H1 (cell line): Measurements from ENCODE around the gene PPIL4. TPM values are rescaled to one million over a fixed set of nuclear protein-coding genes. Genes with fewer than 3 reads are reported as not detected.

Experiments used
- CTCF ChIA-PET: fragments of 300-600 bp; sonication (Branson Sonifier 250); formaldehyde crosslinking; loops from one replicate; lab custom pipeline; 2021; ENCODE audit not compliant: partially characterized antibody; lab: Charles Lee
- POLR2A ChIA-PET: fragments of 300-600 bp; sonication (Branson Sonifier 250); formaldehyde crosslinking; loops from one replicate; lab custom pipeline; 2021; ENCODE audit warnings: inconsistent platforms; ENCODE audit not compliant: partially characterized antibody; lab: Charles Lee
- DNase-seq, 2 experiments: peaks; one replicate each; pipeline versions ENCODE4 v3.0.0 to v3.0.0-alpha.2; 2010 to 2022; ENCODE audit warnings: low spot score in 2 of 2, low read depth in 1 of 2, mixed read lengths in 1 of 2
- FAIRE-seq: peaks from 2 replicates; lab custom pipeline; 2011; peaks lifted over from hg19 to GRCh38; lab: Jason Lieb, UNC
- H2AFZ ChIP-seq: 2 replicates; pipeline ENCODE4 v1.8.1; 2012; ENCODE audit warnings: low read length, inconsistent platforms
- H2AK5ac ChIP-seq: 2 replicates; pipeline ENCODE4 v1.6.1; 2013; ENCODE audit warnings: low read depth, low read length
- H2BK120ac ChIP-seq: replicated peaks from 2 replicates; pipeline ENCODE3; 2013; ENCODE audit warnings: low read depth, low read length, inconsistent platforms
- H2BK12ac ChIP-seq: 2 replicates; pipeline ENCODE4 v1.6.1; 2013; ENCODE audit warnings: low read depth, low read length
- H2BK15ac ChIP-seq: 2 replicates; pipeline ENCODE4 v1.6.1; 2013; ENCODE audit warnings: low read length
- H2BK20ac ChIP-seq: 2 replicates; pipeline ENCODE4 v1.6.1; 2013; ENCODE audit warnings: low read length
- H2BK5ac ChIP-seq: 2 replicates; pipeline ENCODE4 v1.6.1; 2013; ENCODE audit warnings: low read depth, low read length
- H3K14ac ChIP-seq: 2 replicates; pipeline ENCODE4 v1.6.1; 2013; ENCODE audit warnings: inconsistent platforms; ENCODE audit not compliant: insufficient read length
- H3K18ac ChIP-seq: 2 replicates; pipeline ENCODE4 v1.6.1; 2013; ENCODE audit warnings: low read length; ENCODE audit errors: extremely low read depth
- H3K23ac ChIP-seq: 2 replicates; pipeline ENCODE4 v1.6.1; 2013; ENCODE audit warnings: inconsistent platforms; ENCODE audit not compliant: insufficient read length
- H3K23me2 ChIP-seq: 2 replicates; pipeline ENCODE4 v1.6.1; 2013; ENCODE audit warnings: low read depth, low read length
- H3K27ac ChIP-seq: 2 replicates; pipeline ENCODE4 v1.6.1; 2011; ENCODE audit warnings: low read depth, low read length, inconsistent platforms
- H3K27me3 ChIP-seq, 4 experiments: replicated peaks in 1 of 4; 1 replicate in 1 of 4; 2 replicates in 3 of 4; pipeline versions ENCODE4 v1.6.1 to v1.8.1; 2011 to 2013; ENCODE audit warnings: low read length in 3 of 4, mild to moderate bottlenecking in 3 of 4, inconsistent platforms in 2 of 4, mixed read lengths in 2 of 4, moderate library complexity in 1 of 4; ENCODE audit not compliant: control insufficient read depth in 3 of 4, insufficient read depth in 3 of 4; ENCODE audit errors: extremely low read depth in 1 of 4
- H3K36me3 ChIP-seq, 4 experiments: 2 replicates each; pipeline versions ENCODE4 v1.6.1 to v1.8.1; 2011 to 2013; ENCODE audit warnings: mild to moderate bottlenecking in 4 of 4, low read length in 3 of 4, moderate library complexity in 2 of 4, control low read depth in 1 of 4, inconsistent platforms in 1 of 4; ENCODE audit not compliant: insufficient read depth in 4 of 4, control insufficient read depth in 2 of 4
- H3K4ac ChIP-seq: replicated peaks from 2 replicates; pipeline ENCODE3; 2013; ENCODE audit warnings: low read length, low read depth, mixed read lengths, inconsistent platforms; ENCODE audit not compliant: insufficient read length
- H3K4me1 ChIP-seq, 4 experiments: replicated peaks in 1 of 4; 1 replicate in 1 of 4; 2 replicates in 3 of 4; pipeline versions ENCODE4 v1.6.1 to v1.8.1; 2011 to 2013; ENCODE audit warnings: low read length in 3 of 4, inconsistent platforms in 2 of 4, mixed read lengths in 1 of 4; ENCODE audit not compliant: insufficient read depth in 4 of 4, control insufficient read depth in 3 of 4
- H3K4me2 ChIP-seq, 2 experiments: 2 replicates each; pipeline versions ENCODE4 v1.6.1 to v1.8.1; 2011 to 2013; ENCODE audit warnings: low read depth in 2 of 2, low read length in 2 of 2, control low read depth in 1 of 2, inconsistent platforms in 1 of 2, mild to moderate bottlenecking in 1 of 2; ENCODE audit not compliant: insufficient read depth in 1 of 2
- H3K4me3 ChIP-seq, 4 experiments: fragments of 200-600, 300-600 bp in 1 of 4; sonication (generic), shearing (Covaris generic), sonication (Bioruptor Twin) in 1 of 4; 2 replicates each; pipeline versions ENCODE4 v1.5.1 to v1.8.1; 2011 to 2016; ENCODE audit warnings: low read length in 4 of 4, low read depth in 3 of 4, control low read depth in 2 of 4, inconsistent platforms in 2 of 4, mild to moderate bottlenecking in 2 of 4, mixed read lengths in 1 of 4, moderate library complexity in 1 of 4; ENCODE audit not compliant: insufficient read depth in 2 of 4; ENCODE audit errors: extremely low read depth in 1 of 4
- H3K56ac ChIP-seq: replicated peaks from 2 replicates; pipeline ENCODE3; 2013; ENCODE audit warnings: low read depth, mild to moderate bottlenecking, mixed read lengths, low read length, inconsistent platforms; ENCODE audit not compliant: insufficient read length
- H3K79me1 ChIP-seq: 2 replicates; pipeline ENCODE4 v1.6.1; 2013; ENCODE audit warnings: low read depth, low read length, control low read depth
- H3K79me2 ChIP-seq, 2 experiments: 2 replicates each; pipeline versions ENCODE4 v1.6.1 to v1.8.1; 2012 to 2013; ENCODE audit warnings: low read length in 2 of 2, mild to moderate bottlenecking in 2 of 2, inconsistent platforms in 1 of 2; ENCODE audit not compliant: insufficient read depth in 2 of 2, control insufficient read depth in 1 of 2
- H3K9ac ChIP-seq, 4 experiments: replicated peaks in 1 of 4; 1 replicate in 1 of 4; 2 replicates in 3 of 4; pipeline versions ENCODE4 v1.6.1 to v1.8.1; 2011 to 2013; ENCODE audit warnings: low read depth in 3 of 4, low read length in 3 of 4, control low read depth in 2 of 4, mild to moderate bottlenecking in 2 of 4, moderate library complexity in 2 of 4, inconsistent platforms in 1 of 4; ENCODE audit errors: extremely low read depth in 1 of 4
- H3K9me3 ChIP-seq, 2 experiments: 2 replicates each; pipeline versions ENCODE4 v1.6.1 to v1.8.1; 2012 to 2013; ENCODE audit warnings: mild to moderate bottlenecking in 2 of 2, moderate library complexity in 2 of 2, control low read depth in 1 of 2, inconsistent platforms in 1 of 2, low read depth in 1 of 2, low read length in 1 of 2, mixed read lengths in 1 of 2; ENCODE audit not compliant: insufficient read depth in 2 of 2
- H4K20me1 ChIP-seq, 2 experiments: replicated peaks in 1 of 2; 2 replicates each; pipeline versions ENCODE3 to v1.8.1; 2011 to 2013; ENCODE audit warnings: inconsistent platforms in 2 of 2, low read length in 2 of 2, mild to moderate bottlenecking in 1 of 2; ENCODE audit not compliant: insufficient read depth in 2 of 2, control insufficient read depth in 1 of 2
- H4K5ac ChIP-seq: 2 replicates; pipeline ENCODE4 v1.6.1; 2013; ENCODE audit warnings: low read length, low read depth, mixed read lengths, inconsistent platforms; ENCODE audit not compliant: insufficient read length
- H4K8ac ChIP-seq: 2 replicates; pipeline ENCODE4 v1.8.0; 2013; ENCODE audit warnings: mild to moderate bottlenecking, moderate library complexity, low read length, inconsistent platforms; ENCODE audit not compliant: insufficient read depth; ENCODE audit errors: extremely low read depth
- H4K91ac ChIP-seq: replicated peaks from 2 replicates; pipeline ENCODE3; 2013; ENCODE audit warnings: low read length, mixed read lengths, inconsistent platforms; ENCODE audit not compliant: insufficient read length
- CBX8 ChIP-seq: fragments of 300-800, 300-1000 bp; sonication (generic); IDR thresholded peaks from 2 replicates; pipeline ENCODE4 v1.7.1; 2016; ENCODE audit warnings: low read depth, low read length, borderline replicate concordance
- CHD2 ChIP-seq: IDR thresholded peaks from 2 replicates; pipeline ENCODE4 v1.6.1; 2012; ENCODE audit warnings: low read length, improper control_type of control experiment
- EGR1 ChIP-seq: IDR thresholded peaks from 2 replicates; pipeline ENCODE4 v1.6.1; 2011; ENCODE audit warnings: low read depth, low read length, borderline replicate concordance
- EP300 ChIP-seq, 2 experiments: IDR thresholded peaks; 1 replicate in 1 of 2; 2 replicates in 1 of 2; pipeline ENCODE4 v1.6.1; 2011 to 2012; ENCODE audit warnings: low read depth in 2 of 2, low read length in 2 of 2, mild to moderate bottlenecking in 2 of 2, borderline replicate concordance in 1 of 2, inconsistent platforms in 1 of 2, moderate library complexity in 1 of 2
- EZH2 ChIP-seq: fragments of 200-600 bp; sonication (generic); IDR thresholded peaks from 2 replicates; pipeline ENCODE4 v1.7.1; 2012; ENCODE audit warnings: low read depth, mild to moderate bottlenecking, moderate library complexity, low read length, inconsistent platforms; ENCODE audit not compliant: severe bottlenecking
- GABPA ChIP-seq: IDR thresholded peaks from 2 replicates; pipeline ENCODE4 v1.6.1; 2011; ENCODE audit warnings: mild to moderate bottlenecking, low read length, moderate library complexity, borderline replicate concordance; ENCODE audit not compliant: insufficient read depth
- JUND ChIP-seq: IDR thresholded peaks from 2 replicates; pipeline ENCODE4 v1.6.1; 2011; ENCODE audit warnings: mild to moderate bottlenecking, improper control_type of control experiment, low read length
- POLR2AphosphoS5 ChIP-seq: IDR thresholded peaks from 2 replicates; pipeline ENCODE4 v1.6.1; 2011; ENCODE audit warnings: low read depth, low read length
- SIN3A ChIP-seq, 2 experiments: IDR thresholded peaks in 1 of 2; conservative IDR thresholded peaks in 1 of 2; 2 replicates each; pipeline ENCODE4 v1.6.1; 2011 to 2012; ENCODE audit warnings: low read length in 2 of 2, improper control_type of control experiment in 1 of 2, low read depth in 1 of 2, mild to moderate bottlenecking in 1 of 2
- WGBS, 2 experiments: shearing (Covaris generic) in 1 of 2; methylation state at CpG; one replicate each; pipeline versions ENCODE4 v1.1.6 to v1.1.7; 2013 to 2015; ENCODE audit warnings: low lambda C conversion rate in 2 of 2, mixed read lengths in 2 of 2, inconsistent platforms in 1 of 2, low coverage in 1 of 2, missing lambda C conversion rate in 1 of 2; ENCODE audit not compliant: insufficient replicate concordance in 2 of 2, insufficient coverage in 1 of 2, insufficient read length in 1 of 2; ENCODE audit errors: extremely low coverage in 1 of 2, missing lambda C conversion rate in 1 of 2; 5-methylcytosine and 5-hydroxymethylcytosine counted together
- polyA plus RNA-seq, 7 experiments: library from polyadenylated mRNA; depleted of rRNA in 3 of 7; stranded (reverse) in 5 of 7; unstranded in 2 of 7; fragments of >200 nt in 5 of 7; fragments of 200-250 nt in 2 of 7; gene quantifications; 1 replicate in 5 of 7; 2 replicates in 1 of 7; 4 replicates in 1 of 7; pipeline versions ENCODE4 v1.2.1 to v1.2.3, GENCODE V29; 2011 to 2013; ENCODE audit warnings: missing spikeins in 2 of 7, mixed read lengths in 2 of 7
- total RNA-seq: library from RNA; stranded (reverse); fragmentation: NEBNext Ultra II Directional; extraction: Animal tissue kit (Norgen Biotek cat#: 25700); gene quantifications from 2 replicates; pipeline ENCODE4 v1.2.1, GENCODE V29; 2021
- TF ChIP-seq, protein P1 (sequence below): IDR thresholded peaks from 2 replicates; pipeline ENCODE4 v1.6.1; 2011; ENCODE audit warnings: low read length, improper control_type of control experiment

Gene PPIL4
- total and polyA plus RNA-seq, 2 of the 8 experiments (the other 6 are each of a cell fraction or from before 2014, with no cell fraction given) = 2.0 to 33.2 TPM

DNA sequence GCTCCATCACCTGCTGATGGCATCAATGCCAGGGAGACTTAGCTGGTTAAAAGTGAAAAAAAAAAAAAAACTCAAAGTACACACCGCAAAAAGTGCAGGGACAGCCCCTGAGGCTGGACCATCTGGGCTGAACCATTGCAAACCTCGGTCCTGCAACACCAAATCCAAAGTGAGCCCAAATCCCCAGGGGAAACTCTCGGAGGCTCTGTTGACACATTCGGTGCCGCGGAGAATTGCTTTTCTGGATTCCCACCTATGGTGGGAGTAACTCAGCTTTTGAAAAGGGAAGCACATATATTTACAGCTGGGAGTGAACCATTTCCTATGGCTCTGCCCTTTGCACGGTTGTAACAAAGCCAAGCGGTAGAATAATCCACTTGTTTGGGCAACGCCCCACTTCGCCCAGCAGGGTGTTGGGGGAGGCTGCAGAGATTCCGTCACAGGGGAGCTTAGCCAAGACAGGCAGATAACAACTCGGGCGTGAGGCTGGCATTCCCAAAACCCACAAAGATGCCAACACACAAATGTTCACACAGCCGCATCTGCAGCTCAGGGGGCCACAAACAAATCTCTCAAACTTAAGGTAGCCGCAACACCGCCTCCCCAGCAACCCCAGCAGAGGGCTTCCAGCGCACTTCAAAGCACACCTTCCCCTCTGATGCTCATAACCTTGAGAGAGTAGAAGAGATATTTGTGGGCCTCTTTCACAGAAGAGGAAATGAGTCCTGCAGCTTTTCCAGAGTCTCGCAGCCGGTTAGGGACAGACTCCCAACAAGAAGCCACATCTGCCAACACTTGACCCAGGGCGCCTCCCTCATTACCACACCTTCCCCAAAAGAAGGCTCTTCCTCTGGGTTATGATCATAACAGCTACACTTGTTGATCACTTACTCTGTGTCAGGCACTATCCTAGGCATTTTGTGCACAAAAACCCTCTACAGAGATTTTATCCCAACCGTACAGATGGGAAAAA lies 72.5 kb downstream of the PPIL4 start:
- H3K27ac ChIP-seq = no peak overlapping the region
- TF ChIP-seq, protein P1, sequence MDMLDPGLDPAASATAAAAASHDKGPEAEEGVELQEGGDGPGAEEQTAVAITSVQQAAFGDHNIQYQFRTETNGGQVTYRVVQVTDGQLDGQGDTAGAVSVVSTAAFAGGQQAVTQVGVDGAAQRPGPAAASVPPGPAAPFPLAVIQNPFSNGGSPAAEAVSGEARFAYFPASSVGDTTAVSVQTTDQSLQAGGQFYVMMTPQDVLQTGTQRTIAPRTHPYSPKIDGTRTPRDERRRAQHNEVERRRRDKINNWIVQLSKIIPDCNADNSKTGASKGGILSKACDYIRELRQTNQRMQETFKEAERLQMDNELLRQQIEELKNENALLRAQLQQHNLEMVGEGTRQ = no peak
- TF ChIP-seq EGR1 (no peak), POLR2AphosphoS5 (no peak), SIN3A (conservative IDR thresholded peaks at IDR 0.05 in 1 of 2, IDR thresholded peaks at IDR 0.05 in 1 of 2; ENCODE audit: low read depth in 1 of 2, low read length in 2 of 2) (no peak), JUND (no peak), CHD2 (no peak), EP300 (IDR thresholded peaks at IDR 0.05; ENCODE audit: borderline replicate concordance in 1 of 2, low read depth in 2 of 2, low read length in 2 of 2) (no peak), CBX8 (no peak), GABPA (no peak), EZH2 (no peak)

More for the DNA sequence above, 72.5 kb downstream of the PPIL4 start:
- Histone ChIP-seq H3K23ac (no peak overlapping the region), H4K5ac (no peak overlapping the region), H3K79me2 (no peaks in the 10 kb centered on the region), H3K23me2 (no peaks in the 10 kb centered on the region), H2BK20ac (no peak overlapping the region), H2BK15ac (no peak overlapping the region), H3K27me3 (no peaks in the 10 kb centered on the region), H4K91ac (no peak overlapping the region), H3K14ac (no peak overlapping the region), H4K20me1 (no peaks in the 10 kb centered on the region), H2AK5ac (no peak overlapping the region), H2BK12ac (no peak overlapping the region), H3K79me1 (no peaks in the 10 kb centered on the region), H3K9ac (no peak overlapping the region), H2AFZ (no peak overlapping the region), H3K56ac (no peak overlapping the region), H3K4me2 (no peak overlapping the region), H2BK5ac (no peak overlapping the region), H3K4me3 (no peak overlapping the region), H3K4me1 (peaks cover 0 to 5% (median 1%) of the 10 kb centered on the region in 4 experiments; a peak in 1 of 7 replicates), H3K4ac (no peak overlapping the region), H3K18ac (no peak overlapping the region), H3K36me3 (no peaks in the 10 kb centered on the region), H2BK120ac (no peak overlapping the region), H4K8ac (no peak overlapping the region), H3K9me3 (no peaks in the 10 kb centered on the region)
- ChIA-PET CTCF (interaction anchor here (0.6 to 2.7 kb wide), 14 partner anchors 8 to 385 kb away, joined by 3 to 8 read pairs (median 4); no protein-coding TSS in a partner anchor), POLR2A (no interaction called here)
- FAIRE-seq (no peak), DNase-seq (no peak)
- WGBS, 2 experiments = 89% methylated on average over 21 of the region's 21 CpGs; no CpG with 5 or more reads in 1 of the 2 experiments
